Stimulated activated CD4-positive, alpha-beta T cell treated with anti-CD3 and anti-CD28 coated beads, Interleukin-2, amount 100 ng/mL, for 4 hours (primary cell): ENCODE data around the gene ZNF497.
"Not testable (repeated sequence)": the region's sequence is repeated elsewhere in the genome, so short reads cannot be mapped to it uniquely, and the experiment has no call there.

Experiments used
- DNase-seq: peaks from one replicate; pipeline ENCODE4 v3.0.0-alpha.2; 2020; ENCODE audit warnings: low read depth

Gene ZNF497

DNA sequence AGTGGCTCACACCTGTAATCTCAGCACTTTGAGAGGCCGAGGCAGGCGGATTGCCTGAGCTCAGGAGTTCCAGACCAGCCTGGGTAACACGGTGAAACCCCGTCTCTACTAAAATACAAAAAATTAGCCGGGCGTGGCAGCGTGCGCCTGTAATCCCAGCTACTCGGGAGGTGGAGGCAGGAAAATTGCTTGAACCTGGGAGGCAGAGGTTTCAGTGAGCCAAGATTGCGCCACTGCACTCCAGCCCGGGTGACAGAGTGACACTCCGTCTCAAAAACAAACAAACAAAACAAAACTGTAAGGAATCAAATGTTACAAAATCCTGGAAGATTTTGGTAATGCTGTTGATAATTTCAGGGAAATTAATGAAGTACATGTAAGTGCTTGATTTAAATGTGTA, 14.5 kb downstream of the ZNF497 start:
- DNase-seq: not testable (repeated sequence)

DNA sequence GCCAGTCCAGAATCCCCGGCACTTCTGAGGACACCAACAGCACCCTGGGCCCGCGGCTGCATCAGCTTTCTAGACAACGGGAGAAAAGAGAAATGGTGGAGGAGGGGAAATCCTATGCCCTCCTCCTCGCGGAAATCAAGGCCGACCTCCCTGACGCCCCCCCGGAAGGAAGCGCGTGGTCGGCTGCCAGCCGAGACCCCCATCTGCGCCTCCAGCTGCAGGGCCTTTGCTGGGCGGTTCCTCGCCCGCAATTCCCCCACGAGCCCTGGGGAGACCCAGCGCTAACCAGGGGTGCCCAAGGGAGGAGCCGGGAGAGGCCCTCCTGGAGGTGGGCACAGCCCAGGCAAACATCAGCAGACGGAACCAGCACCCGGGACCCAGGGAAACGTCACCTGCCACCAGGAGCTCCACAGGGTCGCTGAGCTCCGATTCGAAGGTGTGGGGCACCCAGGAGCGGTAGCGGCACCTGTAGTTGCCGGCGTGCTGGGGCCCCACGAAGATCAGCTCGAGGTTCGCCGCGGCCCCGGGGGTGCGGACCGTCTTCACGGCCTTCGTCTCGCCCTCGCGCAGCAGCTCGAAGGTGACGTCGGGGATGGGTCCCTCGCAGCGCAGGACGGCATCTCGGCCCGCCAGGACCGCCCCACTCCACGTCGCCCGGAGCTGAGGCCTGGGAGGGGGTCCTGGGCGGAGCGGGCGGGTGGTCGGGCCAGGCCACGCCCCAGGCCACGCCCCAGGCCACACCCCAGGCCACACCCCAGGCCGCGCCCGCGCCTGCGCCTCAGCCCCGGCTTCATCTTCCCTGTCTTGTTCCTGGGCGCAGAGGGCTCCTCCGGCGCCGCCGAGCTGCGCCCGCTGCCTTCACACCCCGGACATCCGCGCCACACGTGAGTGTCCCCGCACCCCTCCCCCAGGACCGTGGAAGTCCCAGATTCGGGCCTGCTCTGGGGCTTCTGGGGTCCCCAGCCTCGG, 15.3 kb downstream of the ZNF497 start:
- DNase-seq: peak; percentile 37

DNA sequence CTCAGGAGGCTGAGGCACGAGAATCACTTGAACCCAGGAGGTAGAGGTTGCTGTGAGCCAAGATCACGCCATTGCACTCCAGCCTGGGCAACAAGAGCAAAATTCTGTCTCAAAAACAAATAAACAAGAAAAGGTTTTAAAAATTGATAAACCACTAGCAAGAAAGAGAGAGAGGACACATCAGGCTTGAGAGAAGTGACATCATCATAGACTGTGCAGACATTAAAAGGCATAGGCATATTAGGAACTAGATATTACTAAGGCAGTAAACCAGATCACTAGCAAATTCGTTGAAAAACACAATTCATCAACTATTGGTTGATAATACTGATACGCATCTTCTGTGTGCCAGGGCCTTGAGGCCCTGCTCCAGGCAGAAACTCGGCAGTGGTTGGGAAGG, 17.0 kb downstream of the ZNF497 start:
- DNase-seq: no peak

DNA sequence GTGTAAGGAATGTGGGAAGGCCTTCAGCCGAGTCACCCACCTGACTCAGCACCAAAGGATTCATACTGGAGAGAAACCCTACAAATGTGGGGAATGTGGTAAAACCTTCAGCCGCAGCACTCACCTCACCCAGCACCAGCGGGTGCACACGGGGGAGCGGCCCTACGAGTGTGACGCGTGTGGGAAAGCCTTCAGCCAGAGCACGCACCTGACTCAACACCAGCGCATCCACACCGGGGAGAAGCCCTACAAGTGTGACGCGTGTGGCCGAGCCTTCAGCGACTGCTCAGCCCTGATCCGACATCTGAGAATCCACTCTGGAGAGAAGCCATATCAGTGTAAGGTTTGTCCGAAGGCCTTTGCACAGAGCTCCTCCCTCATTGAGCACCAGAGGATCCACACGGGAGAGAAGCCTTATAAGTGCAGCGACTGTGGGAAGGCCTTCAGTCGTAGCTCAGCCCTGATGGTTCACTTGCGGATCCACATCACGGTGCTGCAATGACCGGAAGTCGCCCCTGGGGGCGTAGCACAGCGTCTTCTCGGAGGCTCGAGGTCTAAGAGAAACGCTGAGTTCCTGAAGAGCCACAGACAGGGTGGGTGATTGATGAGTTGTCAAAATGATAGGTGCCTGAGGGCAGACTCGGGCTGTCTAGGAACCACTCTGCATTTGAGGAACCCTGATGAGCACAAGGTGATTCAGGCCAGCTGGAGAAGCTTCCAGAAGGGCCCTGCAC, 23.6 kb downstream of the ZNF497 start:
- no peak for DNase-seq

DNA sequence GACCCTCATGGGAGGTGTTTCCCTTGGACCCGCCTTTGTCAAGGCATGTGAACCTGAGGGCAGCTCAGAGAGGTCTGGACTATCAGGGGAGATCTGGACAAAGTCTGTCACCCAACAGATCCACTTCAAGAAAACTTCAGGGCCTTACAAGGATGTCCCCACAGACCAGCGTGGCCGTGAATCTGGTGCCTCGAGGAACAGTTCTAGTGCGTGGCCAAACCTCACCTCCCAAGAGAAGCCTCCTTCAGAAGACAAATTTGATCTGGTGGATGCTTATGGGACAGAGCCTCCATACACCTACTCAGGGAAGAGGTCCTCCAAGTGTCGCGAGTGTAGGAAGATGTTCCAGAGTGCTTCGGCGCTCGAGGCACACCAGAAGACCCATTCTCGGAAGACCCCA, 24.2 kb downstream of the ZNF497 start:
- DNase-seq: no peak

DNA sequence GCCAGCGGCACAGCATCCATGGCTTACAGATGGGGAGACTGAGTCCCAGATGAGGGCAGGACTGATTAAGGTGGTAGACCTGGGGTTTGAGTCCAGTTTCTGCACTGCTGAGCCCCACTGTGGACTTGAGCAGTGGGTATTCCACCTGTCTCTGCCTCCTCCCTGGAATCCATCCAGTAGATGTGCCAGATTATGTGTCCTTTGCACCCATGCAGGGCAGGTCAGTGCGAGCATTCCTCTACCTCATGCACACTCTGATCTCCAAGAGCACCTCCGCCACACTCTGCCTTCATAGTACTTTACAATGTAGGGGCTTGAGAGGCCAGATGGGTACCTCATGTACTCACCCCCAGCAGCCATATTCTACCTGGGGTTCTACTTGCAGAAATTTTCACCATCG, 25.7 kb downstream of the ZNF497 start:
- DNase-seq: no peak

DNA sequence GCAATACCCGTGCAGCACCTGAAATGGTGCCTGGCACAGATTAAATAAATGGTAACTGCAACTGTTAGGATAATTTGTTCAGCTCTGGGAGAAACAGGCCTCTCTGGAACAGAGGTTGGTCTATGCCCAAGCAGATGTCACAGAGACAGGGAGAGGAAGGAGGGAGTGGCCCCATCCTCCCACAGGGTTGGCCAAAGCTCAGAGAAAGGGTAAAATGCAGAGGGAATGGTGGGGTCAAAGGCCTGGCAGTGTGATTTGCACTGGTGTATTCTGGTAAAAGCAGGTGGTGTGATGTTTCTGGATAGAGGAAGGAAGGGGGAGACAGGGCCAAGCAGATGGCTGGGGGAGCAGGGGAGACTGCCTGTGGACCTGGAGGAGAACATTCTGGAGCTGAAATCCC, 26.3 kb downstream of the ZNF497 start:
- no peak for DNase-seq

DNA sequence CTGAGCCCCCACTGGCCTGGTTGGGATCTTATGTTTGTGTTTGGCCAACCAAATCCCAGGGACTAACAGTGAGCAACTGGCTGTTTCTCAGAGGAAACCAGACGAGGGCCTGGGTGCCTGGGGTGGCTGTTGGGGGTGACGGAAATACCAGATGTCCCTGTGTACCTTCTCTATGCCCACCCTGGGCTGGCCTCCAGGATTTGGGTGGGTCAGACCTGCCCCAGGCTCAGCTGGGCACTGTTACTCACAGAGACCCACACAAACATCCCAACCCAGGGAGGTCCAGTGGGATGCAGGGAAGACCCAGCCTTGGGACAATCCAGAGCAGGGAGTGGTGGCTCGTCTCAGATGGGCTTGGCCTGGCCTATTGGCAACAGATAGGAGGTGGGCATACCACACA, 26.9 kb downstream of the ZNF497 start:
- DNase-seq: no peak

DNA sequence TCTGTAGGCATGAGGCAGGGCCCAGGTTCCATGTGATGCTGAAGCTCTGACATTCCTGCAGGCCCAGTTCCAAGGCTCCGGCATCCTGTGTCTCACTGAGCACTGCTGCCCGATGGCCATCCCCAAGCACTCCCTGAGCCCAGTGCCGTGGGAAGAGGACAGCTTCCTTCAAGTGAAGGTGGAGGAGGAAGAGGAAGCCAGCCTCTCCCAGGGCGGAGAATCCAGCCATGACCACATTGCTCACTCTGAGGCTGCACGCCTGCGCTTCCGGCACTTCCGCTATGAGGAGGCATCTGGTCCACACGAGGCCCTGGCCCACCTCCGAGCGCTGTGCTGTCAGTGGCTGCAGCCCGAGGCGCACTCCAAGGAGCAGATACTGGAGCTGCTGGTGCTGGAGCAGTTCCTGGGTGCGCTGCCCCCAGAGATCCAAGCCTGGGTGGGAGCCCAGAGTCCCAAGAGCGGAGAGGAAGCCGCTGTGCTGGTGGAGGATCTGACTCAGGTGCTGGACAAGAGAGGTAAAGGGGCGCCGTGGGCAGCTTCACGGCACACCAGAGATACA, 27.8 kb downstream of the ZNF497 start:
- no peak for DNase-seq

DNA sequence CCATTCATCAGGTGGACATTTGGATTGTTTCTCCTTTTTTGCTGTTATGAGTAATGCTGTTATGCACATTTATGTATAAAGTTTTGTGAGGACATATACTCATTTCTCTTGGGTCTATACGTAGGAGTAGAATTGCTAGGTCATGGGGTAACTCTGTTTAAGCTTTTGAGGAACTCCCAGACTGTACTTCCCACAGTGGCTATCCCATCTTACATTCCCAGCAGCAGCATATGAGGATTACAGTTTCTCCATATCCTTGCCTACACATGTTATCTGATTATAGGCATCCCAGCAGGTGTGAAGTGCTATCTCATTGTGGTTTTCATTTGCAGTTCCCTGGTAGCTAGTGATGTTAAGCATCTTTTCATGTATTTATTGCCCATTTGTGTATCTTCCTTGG, 29.9 kb downstream of the ZNF497 start:
- DNase-seq: no peak

DNA sequence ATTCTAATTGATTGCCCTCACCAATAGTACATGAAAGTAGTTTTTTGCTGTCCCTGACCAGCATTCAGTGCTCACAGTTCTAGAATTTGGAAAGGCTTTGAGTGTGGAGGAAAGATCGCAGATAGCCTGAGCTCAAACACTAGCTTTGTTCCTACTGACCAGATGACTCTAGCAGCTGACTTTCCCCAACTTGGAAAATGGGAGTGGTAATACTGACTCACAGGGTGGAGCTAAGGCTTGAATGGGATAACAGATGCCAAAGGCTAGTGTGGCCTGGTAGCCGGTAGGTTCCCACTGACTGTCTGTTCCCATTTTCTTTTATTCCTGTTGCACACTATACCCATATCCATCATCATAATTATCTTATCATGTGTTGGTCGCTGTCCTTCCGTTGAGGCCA, 32.1 kb downstream of the ZNF497 start:
- DNase-seq: no peak

DNA sequence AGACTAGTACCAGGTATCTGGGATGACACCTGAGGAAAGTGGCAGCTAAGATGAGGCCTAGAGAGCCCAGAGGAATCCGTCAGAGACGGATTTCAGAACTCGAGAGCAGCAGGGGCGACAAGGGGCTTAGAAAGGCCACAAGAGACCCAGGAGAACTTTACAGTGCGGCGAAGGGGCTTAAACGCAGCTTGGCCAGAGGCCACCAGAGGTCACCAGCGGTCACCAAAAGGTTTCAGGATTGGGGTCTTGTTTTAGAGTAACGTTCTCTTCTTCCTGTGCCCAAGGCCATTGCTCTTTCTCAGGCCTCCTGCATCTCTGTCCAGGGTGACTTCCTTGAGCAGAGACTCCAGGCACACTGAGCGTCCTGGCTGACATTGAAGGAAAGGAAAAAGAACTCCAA, 33.6 kb downstream of the ZNF497 start:
- DNase-seq: no peak

DNA sequence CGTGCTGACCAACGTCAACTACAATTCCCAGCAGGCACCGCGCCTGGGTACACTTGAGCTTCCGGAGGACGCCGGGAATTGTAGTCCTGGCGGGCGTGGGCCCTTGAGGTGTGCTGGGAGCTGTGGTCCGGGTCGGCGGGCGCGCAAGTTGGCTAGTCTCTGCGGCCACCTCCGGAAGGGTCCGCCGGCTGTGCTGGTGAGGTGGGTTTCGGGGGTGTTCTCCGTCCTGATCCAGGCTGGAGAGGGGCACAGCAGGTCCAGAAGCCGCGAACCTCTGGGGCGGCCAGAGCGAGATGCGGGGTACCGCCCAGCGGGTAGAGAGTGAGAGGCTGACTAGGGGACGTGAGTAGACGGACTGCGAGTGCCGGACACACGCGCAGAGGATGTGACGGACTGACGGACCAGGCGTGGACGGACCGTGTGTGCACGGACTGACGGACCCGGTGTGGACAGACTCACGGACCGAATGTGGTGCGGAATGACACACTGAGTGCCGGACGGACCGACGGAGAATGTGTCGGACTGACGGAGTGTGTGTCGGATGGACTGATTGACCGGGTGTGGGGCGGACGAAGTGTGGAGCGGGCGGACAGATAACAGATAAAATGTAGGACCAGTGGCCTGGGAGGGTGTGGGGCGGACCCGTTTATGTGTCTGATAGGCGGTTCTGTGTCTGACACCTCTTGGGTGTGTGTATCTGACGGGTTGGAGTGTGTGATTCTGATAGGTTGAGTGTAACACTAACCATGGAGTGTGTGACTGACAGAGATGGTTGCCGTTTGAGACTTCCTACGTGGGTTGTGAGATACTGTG, 35.4 kb downstream of the ZNF497 start, which contains the start of gene ZSCAN22:
Gene ZSCAN22, plus strand, starts transcription at position 81 of the 813 bp plus-strand sequence. CDS start 7,809 bp downstream, outside the sequence.
- peak; percentile 84 for DNase-seq

DNA sequence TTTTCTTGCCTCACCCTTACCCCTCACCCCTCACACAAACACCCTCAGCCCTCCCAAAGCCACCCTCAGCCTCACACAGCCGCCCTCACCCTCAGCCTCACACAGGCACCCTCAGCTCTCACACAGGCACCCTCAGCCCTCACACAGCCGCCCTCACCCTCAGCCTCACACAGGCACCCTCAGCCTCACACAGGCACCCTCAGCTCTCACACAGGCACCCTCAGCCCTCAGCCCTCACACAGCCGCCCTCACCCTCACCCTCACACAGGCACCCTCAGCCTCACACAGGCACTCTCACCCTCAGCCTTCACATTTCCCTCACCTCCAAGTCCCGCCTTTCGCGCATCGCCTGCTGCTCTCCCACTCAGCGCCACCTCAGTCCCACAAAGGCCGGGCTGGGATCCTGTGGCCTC, 36.0 kb downstream of the ZNF497 start:
- no peak for DNase-seq

DNA sequence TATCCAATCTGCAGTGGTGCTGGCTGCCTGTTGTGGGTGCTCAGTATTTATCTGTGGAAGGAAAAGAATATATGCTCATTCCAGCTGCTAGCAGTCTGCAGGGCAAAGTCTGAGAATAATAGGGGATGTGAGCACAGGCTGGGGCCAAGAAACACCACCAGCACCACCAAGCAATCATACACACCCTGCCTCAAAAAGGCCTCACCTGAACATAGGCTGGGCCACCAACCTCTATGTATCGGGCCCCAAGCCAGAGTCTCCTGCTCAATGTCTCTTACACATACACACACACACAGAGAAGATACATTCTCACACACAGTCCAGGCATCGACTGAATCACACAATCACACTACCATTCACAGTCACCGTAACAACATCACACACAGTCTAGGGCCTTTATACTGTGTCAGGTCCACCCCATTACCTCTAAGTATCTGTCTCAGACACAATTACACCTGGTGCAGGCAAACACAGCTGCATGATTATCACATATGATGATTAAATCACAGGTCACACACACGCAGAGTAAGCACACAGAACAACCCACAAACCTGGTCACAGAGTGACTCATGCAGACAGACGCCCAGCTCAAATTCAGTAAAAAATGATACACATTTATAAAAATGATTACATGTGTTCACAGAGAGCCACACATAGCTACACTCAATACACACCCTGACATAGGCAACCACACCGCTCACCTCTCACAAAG, 37.1 kb downstream of the ZNF497 start:
- no peak for DNase-seq

DNA sequence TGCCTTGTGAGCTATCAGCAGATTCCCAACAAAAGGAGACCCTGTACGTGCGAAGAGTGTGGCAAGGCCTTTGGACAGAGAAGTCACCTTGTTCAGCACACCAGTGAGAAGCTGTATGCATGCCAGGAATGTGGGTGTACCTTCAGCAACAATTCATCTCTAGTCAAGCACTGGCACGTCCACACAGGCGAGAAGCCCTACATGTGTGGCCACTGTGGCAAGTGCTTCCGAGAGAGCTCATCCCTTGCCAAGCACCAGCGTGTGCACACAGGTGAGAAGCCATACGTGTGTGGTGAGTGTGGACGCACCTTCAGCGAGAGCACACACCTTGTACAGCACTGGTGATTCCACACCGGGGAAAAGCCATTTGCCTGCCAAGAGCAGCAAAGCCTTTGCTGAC, 43.3 kb downstream of the ZNF497 start:
- DNase-seq: no peak

DNA sequence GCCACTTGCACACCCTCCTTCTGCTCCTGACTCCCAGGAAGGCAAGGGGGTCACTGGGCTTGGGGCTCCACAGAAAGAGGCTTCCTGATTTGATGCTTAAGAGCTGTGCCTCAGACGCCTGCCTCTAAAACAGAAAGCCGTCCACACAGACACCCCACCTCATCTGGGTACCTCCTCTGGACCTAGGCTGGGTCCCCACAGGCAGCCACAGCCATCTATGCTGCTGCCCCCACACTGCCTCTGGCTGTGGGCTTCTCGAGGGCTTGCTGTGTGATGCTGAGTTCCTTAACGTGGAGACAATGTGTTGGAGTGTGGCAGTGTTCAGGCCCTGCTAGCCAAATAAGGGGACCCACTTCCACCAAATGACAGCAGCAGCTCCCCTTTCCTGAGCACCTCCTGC, 44.3 kb downstream of the ZNF497 start:
- no peak for DNase-seq

DNA sequence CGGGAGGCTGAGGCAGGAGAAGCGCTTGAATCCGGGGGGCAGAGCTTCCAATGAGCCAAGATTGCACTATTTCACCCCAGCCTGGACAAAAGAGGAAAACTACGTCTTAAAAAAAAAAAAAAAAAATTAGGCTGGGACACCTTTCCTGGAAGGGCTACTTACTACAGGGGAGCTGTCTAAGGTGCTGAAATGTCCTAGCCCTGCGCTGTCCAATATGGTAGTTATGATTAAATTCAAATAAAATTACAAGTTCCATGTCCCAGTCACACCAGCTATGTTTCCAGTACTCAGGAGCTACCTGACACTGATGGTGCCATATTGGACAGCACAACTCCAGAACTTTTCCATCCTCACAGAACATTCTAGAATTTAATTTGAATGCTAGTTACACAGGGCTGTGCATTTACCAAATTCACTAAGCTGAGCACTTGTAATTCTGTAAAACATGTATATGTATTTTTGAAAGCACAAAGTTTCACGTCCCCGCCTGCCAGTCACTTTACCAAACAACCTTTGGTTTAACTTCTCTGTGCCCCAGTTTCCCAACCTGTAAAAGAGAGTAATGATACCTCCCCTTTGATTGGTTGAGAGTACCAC, 45.0 kb downstream of the ZNF497 start:
- no peak for DNase-seq

DNA sequence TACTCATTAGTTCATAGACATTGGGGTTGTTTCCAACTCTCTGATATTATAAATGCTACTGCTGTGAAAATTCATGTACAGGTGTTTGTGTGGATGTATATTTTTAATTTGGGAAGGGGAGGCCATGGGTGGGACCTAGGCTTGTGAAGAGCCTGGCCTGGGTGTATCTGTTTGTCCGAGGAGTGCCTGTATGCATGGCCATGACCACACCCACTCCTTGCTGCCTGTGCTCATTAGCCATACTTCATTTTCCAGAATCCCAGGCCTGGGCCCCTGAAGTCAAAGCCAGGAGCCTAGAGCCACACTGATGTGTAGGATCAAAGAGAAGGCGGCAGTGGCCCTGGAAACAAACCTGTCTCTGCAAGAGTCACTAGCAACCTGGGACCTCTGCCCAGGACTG, 47.0 kb downstream of the ZNF497 start:
- DNase-seq: no peak

DNA sequence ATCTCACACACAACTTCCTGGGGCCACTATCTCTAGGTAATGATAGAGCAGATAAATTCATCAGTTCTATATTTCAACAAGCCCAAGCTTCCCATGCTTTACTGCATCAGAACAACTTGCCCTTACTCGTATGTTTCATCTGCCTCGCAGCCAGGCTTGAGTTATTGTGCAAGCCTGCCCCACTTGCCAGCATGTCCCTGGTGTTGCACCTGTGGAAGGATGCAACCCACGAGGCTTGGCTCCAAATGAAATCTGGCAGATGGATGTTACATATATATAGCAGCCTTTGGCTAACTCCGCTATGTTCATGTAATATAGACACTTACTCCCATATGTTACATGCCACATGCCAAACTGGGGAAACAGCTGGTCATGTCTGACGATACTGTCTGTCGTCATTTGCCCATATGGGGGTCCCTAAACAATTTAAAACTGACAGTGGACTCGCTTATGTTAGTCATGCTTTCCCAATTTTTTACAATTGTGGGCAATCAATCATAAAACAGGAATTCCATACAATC, 51.1 kb downstream of the ZNF497 start:
- DNase-seq: no peak

DNA sequence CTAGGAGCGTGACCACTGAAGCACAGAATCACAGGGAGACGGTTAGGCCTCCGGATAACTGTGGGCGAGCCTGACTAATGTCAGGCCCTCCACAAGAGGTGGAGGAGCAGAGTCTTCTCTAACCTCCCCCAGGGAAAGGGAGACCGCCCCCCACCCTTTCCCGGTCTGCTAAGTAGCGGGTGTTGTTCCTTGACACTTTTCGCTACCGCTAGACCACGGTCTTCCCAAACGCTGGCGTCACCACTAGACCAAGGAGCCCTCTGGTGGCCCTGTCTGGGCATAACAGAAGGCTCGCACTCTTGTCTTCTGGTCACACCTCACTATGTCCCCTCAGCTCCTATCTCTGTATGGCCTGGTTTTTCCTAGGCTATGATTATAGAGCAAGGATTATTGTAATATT, 51.9 kb downstream of the ZNF497 start:
- DNase-seq: not testable (repeated sequence)
